Measurements from ENCODE around the gene POM121L2. TPM values are rescaled to one million over a fixed set of nuclear protein-coding genes. Genes with fewer than 3 reads are reported as not detected.
"Not testable (repeated sequence)": the region's sequence is repeated elsewhere in the genome, so short reads cannot be mapped to it uniquely, and the experiment has no call there.

The POM121L2 gene
- total RNA-seq, 1 experiment from 2014 or later: 0.05 TPM

GRCh38 chr6:27275025-27275956 is 36.8 kb downstream of the POM121L2 start:
- in situ Hi-C loops (cut with HindIII; ENCODE audit: low pct_unique_long_range_greater_than_20kb, low sequenced_read_pairs): no loop called here
- DNase-seq (ENCODE audit: low read depth, low spot score): peak; percentile 73

- DNase-seq (ENCODE audit: low read depth, low spot score): no peak
- in situ Hi-C loops (cut with HindIII; ENCODE audit: low pct_unique_long_range_greater_than_20kb, low sequenced_read_pairs): no loop called here
These were observed 38.3 kb downstream of the POM121L2 start for GRCh38 chr6:27273783-27274182.

GRCh38 chr6:27268803-27269202 is 43.3 kb downstream of the POM121L2 start:
- no peak for DNase-seq (ENCODE audit: low read depth, low spot score)
- in situ Hi-C loops (cut with HindIII; ENCODE audit: low pct_unique_long_range_greater_than_20kb, low sequenced_read_pairs): no loop called here

GRCh38 chr6:27267857-27268434 is 44.1 kb downstream of the POM121L2 start:
- in situ Hi-C loops (cut with HindIII; ENCODE audit: low pct_unique_long_range_greater_than_20kb, low sequenced_read_pairs): no loop called here
- no peak for DNase-seq (ENCODE audit: low read depth, low spot score)

GRCh38 chr6:27267003-27267402 is 45.1 kb downstream of the POM121L2 start:
- in situ Hi-C loops (cut with HindIII; ENCODE audit: low pct_unique_long_range_greater_than_20kb, low sequenced_read_pairs); DNase-seq (ENCODE audit: low read depth, low spot score): not testable (repeated sequence)

GRCh38 chr6:27263886-27264285 is 48.2 kb downstream of the POM121L2 start:
- DNase-seq (ENCODE audit: low read depth, low spot score): no peak
- in situ Hi-C loops (cut with HindIII; ENCODE audit: low pct_unique_long_range_greater_than_20kb, low sequenced_read_pairs): no loop called here

- no peak for DNase-seq (ENCODE audit: low read depth, low spot score)
- in situ Hi-C loops (cut with HindIII; ENCODE audit: low pct_unique_long_range_greater_than_20kb, low sequenced_read_pairs): no loop called here
These were observed 51.2 kb downstream of the POM121L2 start for GRCh38 chr6:27260836-27261375.

- DNase-seq (ENCODE audit: low read depth, low spot score): no peak
- in situ Hi-C loops (cut with HindIII; ENCODE audit: low pct_unique_long_range_greater_than_20kb, low sequenced_read_pairs): no loop called here
These were observed 51.7 kb downstream of the POM121L2 start for GRCh38 chr6:27260369-27260768.

Other genes starting within 250 kb of the POM121L2 start
- gene PRSS16, start 64.6 kb downstream of the POM121L2 start, total RNA-seq (2014; rRNA removed; shearing (Covaris generic)): 4.9 and 5.2 TPM in 2 replicates
- 1.7 and 2.7 TPM in 2 replicates for gene ZNF391, start 76.5 kb upstream of the POM121L2 start, total RNA-seq (2014; rRNA removed; shearing (Covaris generic))
- 16.4 and 16.6 TPM in 2 replicates for gene ZNF184, start 160.8 kb upstream of the POM121L2 start, total RNA-seq (2014; rRNA removed; shearing (Covaris generic))

All from SK-MEL-5 (cell line).